GM18499 (cell line): ENCODE data around the gene HSBP1.
A peak's percentile ranks its signal among the peaks of the same experiment; 100 is the strongest.

Experiments used
- ATAC-seq: cut with Tn5 transposase; IDR thresholded peaks from one replicate; pipeline ENCODE4 v1.9.1; 2021; ENCODE audit warnings: moderate number of reproducible peaks; ENCODE audit not compliant: insufficient read depth, unreplicated experiment

Gene HSBP1

GRCh38 chr16:83807710-83808572 is at the start of gene HSBP1:
HSBP1 (plus strand) TSS chr16:83807978; CDS start chr16:83808077, 99 bp downstream.
- ATAC-seq = peak; percentile 88

- ATAC-seq = no peak
These were observed 45.4 kb upstream of the HSBP1 start for GRCh38 chr16:83762141-83762991.

- ATAC-seq = no peak
These were observed 44.8 kb upstream of the HSBP1 start for GRCh38 chr16:83762992-83763358.

GRCh38 chr16:83768986-83769385 is 38.8 kb upstream of the HSBP1 start:
- no peak for ATAC-seq

GRCh38 chr16:83769397-83770008 is 38.3 kb upstream of the HSBP1 start:
- ATAC-seq = no peak

GRCh38 chr16:83771306-83771942 is 36.4 kb upstream of the HSBP1 start:
- ATAC-seq = no peak

- no peak for ATAC-seq
These were observed 35.0 kb upstream of the HSBP1 start for GRCh38 chr16:83772806-83773205.

GRCh38 chr16:83774066-83774465 is 33.7 kb upstream of the HSBP1 start:
- no peak for ATAC-seq

GRCh38 chr16:83776944-83777343 is 30.8 kb upstream of the HSBP1 start:
- no peak for ATAC-seq

- ATAC-seq = no peak
These were observed 27.9 kb upstream of the HSBP1 start for GRCh38 chr16:83779886-83780285.

GRCh38 chr16:83785455-83785854 is 22.3 kb upstream of the HSBP1 start:
- no peak for ATAC-seq

- ATAC-seq = no peak
These were observed 18.0 kb upstream of the HSBP1 start for GRCh38 chr16:83789642-83790401.

GRCh38 chr16:83791916-83792315 is 15.9 kb upstream of the HSBP1 start:
- no peak for ATAC-seq

- ATAC-seq = no peak
These were observed 15.4 kb upstream of the HSBP1 start for GRCh38 chr16:83792391-83792790.

- no peak for ATAC-seq
These were observed 14.6 kb upstream of the HSBP1 start for GRCh38 chr16:83793179-83793578.

- no peak for ATAC-seq
These were observed 12.8 kb upstream of the HSBP1 start for GRCh38 chr16:83794860-83795554.

GRCh38 chr16:83797013-83797412 is 10.8 kb upstream of the HSBP1 start:
- no peak for ATAC-seq

- no peak for ATAC-seq
These were observed 8.4 kb upstream of the HSBP1 start for GRCh38 chr16:83799336-83799735.

GRCh38 chr16:83802135-83802534 is 5.6 kb upstream of the HSBP1 start:
- ATAC-seq = no peak
